WTC11 (cell line): ENCODE data around the gene DUSP22. TPM values are rescaled to one million over a fixed set of nuclear protein-coding genes. Genes with fewer than 3 reads are reported as not detected.

Source experiments
- ATAC-seq: fragments of 200-7000 bp; cut with Tn5 transposase; 2 replicates; pipeline ENCODE4 v1.10.0; 2021; ENCODE audit warnings: mild to moderate bottlenecking, moderate library complexity
- CTCF ChIA-PET: fragments of 300-600 bp; sonication (Branson Sonifier 250); formaldehyde crosslinking; loops from one replicate; lab custom pipeline; 2021; ENCODE audit warnings: antibody characterized with exemption; lab: Charles Lee
- POLR2A ChIA-PET: fragments of 350-600 bp; sonication (Branson Sonifier 250); formaldehyde crosslinking; loops from one replicate; lab custom pipeline; 2021; ENCODE audit warnings: antibody characterized with exemption; lab: Charles Lee
- DNase-seq: peaks from one replicate; pipeline ENCODE4 v3.0.0; 2021; ENCODE audit warnings: low spot score
- H3K27ac Mint-ChIP-seq: 2 replicates; pipeline ENCODE4 v1.8.0; 2021; ENCODE audit warnings: mixed read lengths
- H3K27me3 Mint-ChIP-seq: 2 replicates; pipeline ENCODE4 v1.8.0; 2021; ENCODE audit warnings: low read depth, mild to moderate bottlenecking, moderate library complexity, mixed read lengths
- H3K36me3 Mint-ChIP-seq: 2 replicates; pipeline ENCODE4 v1.8.0; 2021; ENCODE audit warnings: mixed read lengths
- H3K4me1 Mint-ChIP-seq: 2 replicates; pipeline ENCODE4 v1.8.0; 2022; ENCODE audit warnings: mixed read lengths
- H3K4me3 Mint-ChIP-seq: 2 replicates; pipeline ENCODE4 v1.8.0; 2021; ENCODE audit warnings: mild to moderate bottlenecking, moderate library complexity, mixed read lengths
- H3K9me3 Mint-ChIP-seq: 2 replicates; pipeline ENCODE4 v1.8.0; 2021; ENCODE audit warnings: mixed read lengths
- HMGA2 ChIP-seq: fragments of 250-450 bp; sonication (Bioruptor Pico); IDR thresholded peaks from 2 replicates; pipeline ENCODE4 v1.4.0; 2021; ENCODE audit warnings: mild to moderate bottlenecking, moderate library complexity
- PRDM15 ChIP-seq: sonication (generic); formaldehyde crosslinking; IDR thresholded peaks from 2 replicates; pipeline ENCODE4 v1.8.0; 2022; ENCODE audit warnings: missing genetic modification reagents
- RELA ChIP-seq: sonication (generic); formaldehyde crosslinking; IDR thresholded peaks from 2 replicates; pipeline ENCODE4 v1.8.1; 2022; ENCODE audit warnings: missing genetic modification reagents, mild to moderate bottlenecking, borderline replicate concordance
- SMAD4 ChIP-seq: sonication (generic); formaldehyde crosslinking; IDR thresholded peaks from 2 replicates; pipeline ENCODE4 v1.8.0; 2022; ENCODE audit warnings: mild to moderate bottlenecking, missing genetic modification reagents
- STAT6 ChIP-seq: sonication (generic); formaldehyde crosslinking; conservative IDR thresholded peaks from 2 replicates; pipeline ENCODE4 v1.8.1; 2023; ENCODE audit warnings: mild to moderate bottlenecking, low read depth, missing genetic modification reagents, moderate library complexity
- TCF7 ChIP-seq: sonication (generic); formaldehyde crosslinking; IDR thresholded peaks from 2 replicates; pipeline ENCODE4 v1.8.0; 2022; ENCODE audit warnings: mild to moderate bottlenecking, low read depth, missing genetic modification reagents, moderate library complexity
- TEAD1 ChIP-seq: sonication (generic); formaldehyde crosslinking; IDR thresholded peaks from 2 replicates; pipeline ENCODE4 v1.8.0; 2022; ENCODE audit warnings: mild to moderate bottlenecking, missing genetic modification reagents
- TP53 ChIP-seq: sonication (generic); formaldehyde crosslinking; IDR thresholded peaks from 2 replicates; pipeline ENCODE4 v1.8.1; 2023; ENCODE audit warnings: mild to moderate bottlenecking, missing genetic modification reagents
- ZNF281 ChIP-seq: sonication (generic); formaldehyde crosslinking; IDR thresholded peaks from 2 replicates; pipeline ENCODE4 v1.8.0; 2023; ENCODE audit warnings: mild to moderate bottlenecking, missing genetic modification reagents
- ZNF317 ChIP-seq: sonication (generic); formaldehyde crosslinking; IDR thresholded peaks from 2 replicates; pipeline ENCODE4 v1.8.1; 2023; ENCODE audit warnings: low read depth, mild to moderate bottlenecking, moderate library complexity, missing genetic modification reagents, borderline replicate concordance
- ZNF396 ChIP-seq: fragments of 250-450 bp; sonication (Bioruptor Pico); IDR thresholded peaks from 2 replicates; pipeline ENCODE4 v1.8.0; 2021; ENCODE audit warnings: mild to moderate bottlenecking, moderate library complexity, borderline replicate concordance
- ZNF423 ChIP-seq: fragments of 250-450 bp; sonication (Bioruptor Pico); IDR thresholded peaks from 2 replicates; pipeline ENCODE4 v2.1.2; 2022; ENCODE audit warnings: mild to moderate bottlenecking, moderate library complexity
- ZNF532 ChIP-seq: fragments of 250-450 bp; sonication (Bioruptor Pico); IDR thresholded peaks from 2 replicates; pipeline ENCODE4 v1.9.0; 2021; ENCODE audit warnings: mild to moderate bottlenecking, borderline replicate concordance
- total RNA-seq: library from RNA; stranded (reverse); gene quantifications from 3 replicates; pipeline ENCODE4 v1.2.3, GENCODE V29; 2021

Gene DUSP22
- total RNA-seq, 1 experiment from 2014 or later, result 38.5 TPM

GRCh38 chr6:399785-400534 is 107.7 kb downstream of the DUSP22 start:
- no peaks in the 10 kb centered on the region for H3K4me1 Mint-ChIP-seq
- ChIA-PET CTCF (interaction anchor here (0.6 to 1.2 kb wide), 3 partner anchors 9 to 284 kb away, joined by 3 to 9 read pairs (median 5); no protein-coding TSS in a partner anchor), POLR2A (no interaction called here)
- peaks cover 14% of the 10 kb centered on the region for H3K27me3 Mint-ChIP-seq
- H3K27ac Mint-ChIP-seq, result no peak overlapping the region
- H3K9me3 Mint-ChIP-seq, result no peaks in the 10 kb centered on the region
- ATAC-seq (no peak), DNase-seq (no peak)
- no peak overlapping the region for H3K4me3 Mint-ChIP-seq
- no peaks in the 10 kb centered on the region for H3K36me3 Mint-ChIP-seq
- no peak for TF ChIP-seq ZNF281
- no peak for TF ChIP-seq ZNF317 (CRISPR knock-in tag)
- TF ChIP-seq TP53 (CRISPR knock-in tag), result no peak
- TF ChIP-seq ZNF396 (CRISPR knock-in tag), result no peak
- TF ChIP-seq STAT6 (CRISPR knock-in tag), result no peak
- TF ChIP-seq ZNF532 (CRISPR knock-in tag), result no peak
- no peak for TF ChIP-seq TCF7 (CRISPR knock-in tag)
- TF ChIP-seq SMAD4 (CRISPR knock-in tag), result no peak
- no peak for TF ChIP-seq PRDM15 (CRISPR knock-in tag)
- no peak for TF ChIP-seq HMGA2

- H3K9me3 Mint-ChIP-seq, result no peaks in the 10 kb centered on the region
- no peak overlapping the region for H3K4me3 Mint-ChIP-seq
- no peak for ATAC-seq
- peaks cover 5% of the 10 kb centered on the region for H3K27me3 Mint-ChIP-seq
- ChIA-PET CTCF (no interaction called here), POLR2A (no interaction called here)
- no peak for DNase-seq
- H3K27ac Mint-ChIP-seq, result no peak overlapping the region
- no peaks in the 10 kb centered on the region for H3K36me3 Mint-ChIP-seq
- H3K4me1 Mint-ChIP-seq, result no peaks in the 10 kb centered on the region
- TF ChIP-seq RELA (no peak), TEAD1 (no peak), ZNF423 (CRISPR knock-in tag) (no peak)
Observed at GRCh38 chr6:400815-401214, 108.5 kb downstream of the DUSP22 start.
